ENCODE results near the gene ANO8. TPM values are rescaled to one million over a fixed set of nuclear protein-coding genes. Genes with fewer than 3 reads are reported as not detected.
A peak's percentile ranks its signal among the peaks of the same experiment; 100 is the strongest.

The ANO8 gene
- total RNA-seq, 1 donor from 2014 or later, result 98.8 TPM

- Mint-ChIP-seq H3K4me3 (ENCODE audit: unreplicated experiment) (no peak overlapping the region), H3K9me3 (ENCODE audit: unreplicated experiment) (peaks cover 5% of the 10 kb centered on the region), H3K27ac (ENCODE audit: unreplicated experiment) (no peak overlapping the region)
These were observed 7.2 kb upstream of the ANO8 start for GRCh38 chr19:17341845-17342244.

GRCh38 chr19:17341386-17341785 is 6.7 kb upstream of the ANO8 start:
- TF ChIP-seq CTCF (IDR thresholded peaks at IDR 0.05; ENCODE audit: partially characterized antibody, unreplicated experiment), result no peak
- H3K4me3 Mint-ChIP-seq (ENCODE audit: unreplicated experiment), result no peak overlapping the region
- H3K27ac Mint-ChIP-seq (ENCODE audit: unreplicated experiment), result no peak overlapping the region
- H3K27me3 Mint-ChIP-seq (ENCODE audit: unreplicated experiment), result peaks cover 3% of the 10 kb centered on the region
- peaks cover 8% of the 10 kb centered on the region for H3K9me3 Mint-ChIP-seq (ENCODE audit: unreplicated experiment)
- H3K4me1 Mint-ChIP-seq (ENCODE audit: low read depth, unreplicated experiment), result peaks cover 3% of the 10 kb centered on the region
- no peak for DNase-seq
- H3K36me3 Mint-ChIP-seq (ENCODE audit: unreplicated experiment), result no peaks in the 10 kb centered on the region

More at GRCh38 chr19:17341845-17342244, 7.2 kb upstream of the ANO8 start:
- Mint-ChIP-seq H3K27me3 (ENCODE audit: unreplicated experiment) (peaks cover 3% of the 10 kb centered on the region), H3K4me1 (ENCODE audit: low read depth, unreplicated experiment) (peaks cover 3% of the 10 kb centered on the region), H3K36me3 (ENCODE audit: unreplicated experiment) (no peaks in the 10 kb centered on the region)
- no peak for TF ChIP-seq CTCF (IDR thresholded peaks at IDR 0.05; ENCODE audit: partially characterized antibody, unreplicated experiment)
- DNase-seq, result no peak

- Mint-ChIP-seq H3K27ac (ENCODE audit: unreplicated experiment) (no peak overlapping the region), H3K9me3 (ENCODE audit: unreplicated experiment) (peaks cover 8% of the 10 kb centered on the region), H3K4me1 (ENCODE audit: low read depth, unreplicated experiment) (peaks cover 3% of the 10 kb centered on the region), H3K4me3 (ENCODE audit: unreplicated experiment) (no peak overlapping the region), H3K27me3 (ENCODE audit: unreplicated experiment) (peaks cover 5% of the 10 kb centered on the region), H3K36me3 (ENCODE audit: unreplicated experiment) (no peaks in the 10 kb centered on the region)
- TF ChIP-seq CTCF (IDR thresholded peaks at IDR 0.05; ENCODE audit: partially characterized antibody, unreplicated experiment), result no peak
- peak; percentile 17 for DNase-seq
These were observed 6.3 kb upstream of the ANO8 start for GRCh38 chr19:17340871-17341357.

- no peak for DNase-seq
- TF ChIP-seq CTCF (IDR thresholded peaks at IDR 0.05; ENCODE audit: partially characterized antibody, unreplicated experiment), result no peak
- Mint-ChIP-seq H3K4me1 (ENCODE audit: low read depth, unreplicated experiment) (peaks cover 3% of the 10 kb centered on the region), H3K36me3 (ENCODE audit: unreplicated experiment) (no peaks in the 10 kb centered on the region), H3K9me3 (ENCODE audit: unreplicated experiment) (peaks cover 8% of the 10 kb centered on the region), H3K27me3 (ENCODE audit: unreplicated experiment) (peaks cover 5% of the 10 kb centered on the region), H3K4me3 (ENCODE audit: unreplicated experiment) (no peak overlapping the region), H3K27ac (ENCODE audit: unreplicated experiment) (no peak overlapping the region)
These were observed 5.7 kb upstream of the ANO8 start for GRCh38 chr19:17340302-17340870.

GRCh38 chr19:17339088-17339741 is 4.6 kb upstream of the ANO8 start:
- no peak for TF ChIP-seq CTCF (IDR thresholded peaks at IDR 0.05; ENCODE audit: partially characterized antibody, unreplicated experiment)
- no peak overlapping the region for H3K4me3 Mint-ChIP-seq (ENCODE audit: unreplicated experiment)
- no peaks in the 10 kb centered on the region for H3K36me3 Mint-ChIP-seq (ENCODE audit: unreplicated experiment)
- no peak for DNase-seq
- peaks cover 10% of the 10 kb centered on the region for H3K27me3 Mint-ChIP-seq (ENCODE audit: unreplicated experiment)
- peaks cover 11% of the 10 kb centered on the region for H3K9me3 Mint-ChIP-seq (ENCODE audit: unreplicated experiment)
- H3K4me1 Mint-ChIP-seq (ENCODE audit: low read depth, unreplicated experiment), result peaks cover 5% of the 10 kb centered on the region
- no peak overlapping the region for H3K27ac Mint-ChIP-seq (ENCODE audit: unreplicated experiment)

All from glutamatergic neuron (in vitro differentiated cells).